Testis (tissue), 3 donors: ENCODE measurements around the gene HUNK. TPM values are rescaled to one million over a fixed set of nuclear protein-coding genes. Genes with fewer than 3 reads are reported as not detected.

Experiments
- DNase-seq: peaks from one replicate; pipeline ENCODE4 v3.0.0-alpha.2; 2019
- H3K27ac ChIP-seq, 2 donors: fragments of 200-600 bp; sonication (generic); one replicate each; pipeline ENCODE4 v1.5.1; 2019
- H3K27me3 ChIP-seq: fragments of 200-600 bp; sonication (generic); one replicate; pipeline ENCODE4 v1.5.1; 2019
- H3K36me3 ChIP-seq: fragments of 200-600 bp; sonication (generic); one replicate; pipeline ENCODE4 v1.5.1; 2017; ENCODE audit warnings: low read depth; ENCODE audit errors: missing control alignments
- H3K4me1 ChIP-seq: fragments of 200-600 bp; sonication (generic); one replicate; pipeline ENCODE4 v1.5.1; 2019
- H3K4me3 ChIP-seq, 2 donors: fragments of 200-600 bp; sonication (generic); one replicate each; pipeline ENCODE4 v1.5.1; 2017 to 2019
- H3K9me3 ChIP-seq: fragments of 200-600 bp; sonication (generic); one replicate; pipeline ENCODE4 v1.5.1; 2017
- POLR2A ChIP-seq: fragments of 450-650 bp; IDR thresholded peaks from one replicate; pipeline ENCODE4 v1.6.1; 2017; ENCODE audit warnings: antibody characterized with exemption, mild to moderate bottlenecking, moderate library complexity
- WGBS, 2 donors: methylation state at CpG; one replicate each; pipeline ENCODE4 v1.1.5; 2018; 5-methylcytosine and 5-hydroxymethylcytosine counted together
- intact Hi-C: fragments of 100-400 bp; cut with DNase I; formaldehyde crosslinking; loops from one replicate; pipeline ENCODE4 v1.15.1; 2023; ENCODE audit warnings: low total_unique reads
- polyA plus RNA-seq: library from polyadenylated mRNA; stranded (reverse); fragments of 350-450 nt; fragmentation: Illumina TruSeq; extraction: RNeasy Lipid Tissue Mini Kit (QIAGEN cat#74804); gene quantifications from one replicate; pipeline ENCODE4 v1.2.3, GENCODE V29; 2014; ENCODE audit warnings: low read depth, low replicate concordance; ENCODE audit not compliant: insufficient read depth
- total RNA-seq, 2 donors: library from RNA; depleted of rRNA; stranded (reverse); fragments of >200 nt; gene quantifications; one replicate each; pipeline ENCODE4 v1.2.3, GENCODE V29; 2016
- TF ChIP-seq, protein P1 (sequence below), 3 experiments: fragments of 450-650 bp in 2 of 3; fragments of 200-600 bp in 1 of 3; sonication (generic) in 1 of 3; IDR thresholded peaks; one replicate each; pipeline ENCODE4 v1.5.1; 2016 to 2019; ENCODE audit warnings: antibody characterized with exemption in 3 of 3, mild to moderate bottlenecking in 2 of 3, moderate library complexity in 1 of 3

HUNK gene
- total and polyA plus RNA-seq, 3 donors from 2014 or later, result 2.1 to 7.6 (median 6.8) TPM

GRCh38 chr21:31894457-31894856 lies 21.6 kb downstream of the HUNK start:
- 60 to 78% methylated on average over 2 of the region's 2 CpGs for WGBS, 2 donors
- Histone ChIP-seq H3K4me1 (no peaks in the 10 kb centered on the region), H3K36me3 (no peaks in the 10 kb centered on the region), H3K27ac (no peak overlapping the region), H3K9me3 (no peaks in the 10 kb centered on the region), H3K4me3 (no peak overlapping the region), H3K27me3 (no peaks in the 10 kb centered on the region)
- intact Hi-C loops, result no loop called here
- DNase-seq, result no peak
- no peak for TF ChIP-seq POLR2A
- TF ChIP-seq, protein P1, sequence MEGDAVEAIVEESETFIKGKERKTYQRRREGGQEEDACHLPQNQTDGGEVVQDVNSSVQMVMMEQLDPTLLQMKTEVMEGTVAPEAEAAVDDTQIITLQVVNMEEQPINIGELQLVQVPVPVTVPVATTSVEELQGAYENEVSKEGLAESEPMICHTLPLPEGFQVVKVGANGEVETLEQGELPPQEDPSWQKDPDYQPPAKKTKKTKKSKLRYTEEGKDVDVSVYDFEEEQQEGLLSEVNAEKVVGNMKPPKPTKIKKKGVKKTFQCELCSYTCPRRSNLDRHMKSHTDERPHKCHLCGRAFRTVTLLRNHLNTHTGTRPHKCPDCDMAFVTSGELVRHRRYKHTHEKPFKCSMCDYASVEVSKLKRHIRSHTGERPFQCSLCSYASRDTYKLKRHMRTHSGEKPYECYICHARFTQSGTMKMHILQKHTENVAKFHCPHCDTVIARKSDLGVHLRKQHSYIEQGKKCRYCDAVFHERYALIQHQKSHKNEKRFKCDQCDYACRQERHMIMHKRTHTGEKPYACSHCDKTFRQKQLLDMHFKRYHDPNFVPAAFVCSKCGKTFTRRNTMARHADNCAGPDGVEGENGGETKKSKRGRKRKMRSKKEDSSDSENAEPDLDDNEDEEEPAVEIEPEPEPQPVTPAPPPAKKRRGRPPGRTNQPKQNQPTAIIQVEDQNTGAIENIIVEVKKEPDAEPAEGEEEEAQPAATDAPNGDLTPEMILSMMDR (IDR thresholded peaks at IDR 0.05), result no peak

- no peaks in the 10 kb centered on the region for H3K4me1 ChIP-seq
- no peak overlapping the region for H3K27ac ChIP-seq
These were observed 22.4 kb downstream of the HUNK start for GRCh38 chr21:31895077-31895835.

DNA sequence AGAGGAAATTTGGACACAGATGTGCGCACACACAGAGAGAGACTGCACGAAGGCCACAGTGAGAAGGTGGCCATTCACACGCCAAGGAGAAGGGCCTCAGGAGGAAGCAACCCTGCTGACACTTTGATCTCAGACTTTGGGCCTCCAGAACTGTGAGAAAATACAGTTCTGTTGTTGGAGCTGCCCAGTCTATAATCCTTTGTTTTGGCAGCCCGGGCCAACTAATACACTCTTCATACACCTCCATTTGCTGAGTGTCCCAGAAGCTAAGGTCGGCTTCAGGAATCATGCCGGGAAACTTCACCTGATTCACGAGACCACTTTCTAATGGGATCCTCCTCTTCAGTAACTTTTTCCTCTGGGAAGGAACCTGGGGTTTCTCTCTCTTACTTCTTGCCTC lies 23.2 kb downstream of the HUNK start:
- H3K9me3 ChIP-seq, result no peaks in the 10 kb centered on the region
- TF ChIP-seq, protein P1 (IDR thresholded peaks at IDR 0.05), result no peak
- no peak for TF ChIP-seq POLR2A
- H3K4me1 ChIP-seq, result no peaks in the 10 kb centered on the region
- intact Hi-C loops, result no loop called here
- H3K36me3 ChIP-seq, result no peaks in the 10 kb centered on the region
- no peak overlapping the region for H3K4me3 ChIP-seq
- no peak overlapping the region for H3K27ac ChIP-seq
- no peak for DNase-seq
- no peaks in the 10 kb centered on the region for H3K27me3 ChIP-seq
- WGBS, 2 donors, result 87% methylated on average over 7 of the region's 7 CpGs

More at GRCh38 chr21:31895077-31895835, 22.4 kb downstream of the HUNK start:
- intact Hi-C loops, result no loop called here
- Histone ChIP-seq H3K36me3 (no peaks in the 10 kb centered on the region), H3K4me3 (no peak overlapping the region), H3K27me3 (no peaks in the 10 kb centered on the region), H3K9me3 (no peaks in the 10 kb centered on the region)
- DNase-seq, result no peak
- 73 to 76% methylated on average over 6 of the region's 6 CpGs for WGBS, 2 donors
- TF ChIP-seq, protein P1 (IDR thresholded peaks at IDR 0.05), result no peak
- TF ChIP-seq POLR2A, result no peak

DNA sequence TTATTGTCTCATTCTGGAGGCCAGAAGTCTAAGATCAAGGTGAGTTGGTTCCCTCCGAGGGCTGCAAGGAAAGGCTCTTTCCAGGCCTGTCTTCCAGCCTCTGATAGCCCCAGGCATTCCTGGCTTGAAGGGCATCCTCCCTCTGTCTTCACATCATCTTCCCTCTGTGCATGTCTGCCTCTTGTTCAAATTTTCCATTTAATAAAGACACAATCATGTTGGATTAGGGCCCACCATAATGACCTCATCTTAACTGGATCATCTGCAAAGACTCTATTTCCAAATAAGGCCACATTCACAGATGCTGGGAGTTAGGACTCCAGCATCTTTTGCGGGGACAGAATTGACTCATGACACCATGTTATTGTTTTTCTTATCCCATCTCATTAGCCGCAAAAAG lies 24.5 kb downstream of the HUNK start:
- H3K9me3 ChIP-seq, result no peaks in the 10 kb centered on the region
- intact Hi-C loops, result no loop called here
- TF ChIP-seq POLR2A, result no peak
- TF ChIP-seq, protein P1 (IDR thresholded peaks at IDR 0.05), result no peak

More for the DNA sequence above, 24.5 kb downstream of the HUNK start:
- Histone ChIP-seq H3K27ac (no peak overlapping the region), H3K36me3 (no peaks in the 10 kb centered on the region), H3K4me1 (no peaks in the 10 kb centered on the region), H3K4me3 (no peak overlapping the region), H3K27me3 (no peaks in the 10 kb centered on the region)
- 91 to 96% methylated on average over 3 of the region's 3 CpGs for WGBS, 2 donors
- no peak for DNase-seq
